ENCODE data around the gene FBXW12. TPM values are rescaled to one million over a fixed set of nuclear protein-coding genes. Genes with fewer than 3 reads are reported as not detected.

FBXW12 gene
- total and polyA plus RNA-seq, 4 donors: not detected

DNA sequence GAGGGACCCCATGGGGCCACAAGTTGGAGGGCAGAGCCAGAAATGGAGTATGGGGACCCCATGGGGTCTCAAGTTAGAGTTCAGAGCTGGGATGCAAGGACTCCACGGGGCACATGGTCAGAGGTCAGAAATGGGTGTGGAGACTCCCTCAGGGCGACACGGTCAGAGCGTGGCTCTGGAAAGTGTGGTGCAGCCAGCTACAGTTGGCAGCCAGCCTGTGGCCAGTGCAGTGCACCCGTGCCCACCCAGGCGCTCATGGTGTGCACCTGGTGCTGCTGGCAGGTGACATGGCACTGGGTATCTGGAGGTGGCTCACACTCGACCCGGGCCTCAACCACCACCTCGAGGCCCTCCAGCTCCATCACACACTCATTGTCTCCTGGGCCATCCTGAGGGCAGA lies 46.6 kb downstream of the FBXW12 start:
- no peak for DNase-seq (ENCODE audit: low spot score)
- H3K4me3 ChIP-seq (ENCODE audit: low read depth in 1 of 3, low read length in 3 of 3): no peak overlapping the region
- peaks cover 2 to 26% (median 15%) of the 10 kb centered on the region in 4 donors for H3K4me1 ChIP-seq (ENCODE audit: control insufficient read depth in 4 of 4, insufficient read depth in 4 of 4, low read length in 3 of 4)
- TF ChIP-seq JUND (IDR thresholded peaks at IDR 0.05): no peak
- TF ChIP-seq FOXA2 (IDR thresholded peaks at IDR 0.05): no peak
- TF ChIP-seq HNF4G (IDR thresholded peaks at IDR 0.05): no peak
- TF ChIP-seq RAD21 (IDR thresholded peaks at IDR 0.05): no peak
- TF ChIP-seq, protein P1, sequence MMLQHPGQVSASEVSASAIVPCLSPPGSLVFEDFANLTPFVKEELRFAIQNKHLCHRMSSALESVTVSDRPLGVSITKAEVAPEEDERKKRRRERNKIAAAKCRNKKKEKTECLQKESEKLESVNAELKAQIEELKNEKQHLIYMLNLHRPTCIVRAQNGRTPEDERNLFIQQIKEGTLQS (IDR thresholded peaks at IDR 0.05): no peak
- no peak for TF ChIP-seq YY1 (IDR thresholded peaks at IDR 0.05)
- TF ChIP-seq TAF1 (conservative IDR thresholded peaks at IDR 0.05): no peak
- TF ChIP-seq RXRA (IDR thresholded peaks at IDR 0.05): no peak
- no peak for TF ChIP-seq SP1 (IDR thresholded peaks at IDR 0.05)
- TF ChIP-seq FOXA1 (IDR thresholded peaks at IDR 0.05): no peak
- no peaks in the 10 kb centered on the region for H3K27me3 ChIP-seq (ENCODE audit: control insufficient read depth in 4 of 4, insufficient read depth in 4 of 4, low read length in 3 of 4)
- no peak overlapping the region for H3K9ac ChIP-seq (ENCODE audit: low read depth in 1 of 2, low read length in 2 of 2)
- no peak overlapping the region for H3K27ac ChIP-seq (ENCODE audit: low read depth in 1 of 2, low read length in 2 of 2)
- 71% methylated on average over 9 of the region's 9 CpGs for WGBS
- peaks cover 15 to 66% (median 36%) of the 10 kb centered on the region in 4 donors for H3K36me3 ChIP-seq (ENCODE audit: control insufficient read depth in 4 of 4, insufficient read depth in 3 of 4, low read depth in 1 of 4, low read length in 3 of 4)
- H3K9me3 ChIP-seq (ENCODE audit: control insufficient read depth in 4 of 4, low read length in 3 of 4): no peaks in the 10 kb centered on the region

DNA sequence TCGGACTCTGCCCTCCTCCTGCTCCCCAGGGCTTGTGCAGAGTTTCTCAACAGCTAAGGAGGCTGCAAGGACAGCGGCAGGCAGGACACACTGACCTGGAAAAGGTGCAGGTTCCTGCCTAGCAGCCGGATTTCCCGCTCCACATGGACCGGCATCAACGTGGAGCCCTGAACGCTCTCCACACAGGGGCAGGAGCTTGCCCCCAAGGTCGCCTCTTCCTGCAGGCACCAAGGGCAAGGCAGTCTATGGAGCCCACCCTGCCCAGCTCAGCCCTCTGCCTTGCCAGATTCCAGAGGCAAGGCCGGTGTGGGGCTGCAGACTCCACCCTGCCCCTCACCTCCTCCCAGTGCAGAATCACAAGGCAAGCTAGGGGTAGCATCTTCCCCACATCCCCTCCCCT lies 47.1 kb downstream of the FBXW12 start:
- H3K4me1 ChIP-seq (ENCODE audit: control insufficient read depth in 4 of 4, insufficient read depth in 4 of 4, low read length in 3 of 4): peaks cover 6 to 31% (median 18%) of the 10 kb centered on the region in 4 donors

More for the DNA sequence above, 47.1 kb downstream of the FBXW12 start:
- Histone ChIP-seq H3K36me3 (ENCODE audit: control insufficient read depth in 4 of 4, insufficient read depth in 3 of 4, low read depth in 1 of 4, low read length in 3 of 4) (peaks cover 15 to 61% (median 34%) of the 10 kb centered on the region in 4 donors), H3K9me3 (ENCODE audit: control insufficient read depth in 4 of 4, low read length in 3 of 4) (no peaks in the 10 kb centered on the region), H3K27me3 (ENCODE audit: control insufficient read depth in 4 of 4, insufficient read depth in 4 of 4, low read length in 3 of 4) (no peaks in the 10 kb centered on the region), H3K4me3 (ENCODE audit: low read depth in 1 of 3, low read length in 3 of 3) (no peak overlapping the region), H3K9ac (ENCODE audit: low read depth in 1 of 2, low read length in 2 of 2) (no peak overlapping the region), H3K27ac (ENCODE audit: low read depth in 1 of 2, low read length in 2 of 2) (no peak overlapping the region)
- DNase-seq (ENCODE audit: low spot score): no peak
- TF ChIP-seq GABPA (IDR thresholded peaks at IDR 0.05 in 1 of 2, conservative IDR thresholded peaks at IDR 0.05 in 1 of 2) (no peak), FOXA1 (IDR thresholded peaks at IDR 0.05) (no peak), RXRA (IDR thresholded peaks at IDR 0.05) (no peak), FOXA2 (IDR thresholded peaks at IDR 0.05) (no peak), HNF4A (conservative IDR thresholded peaks at IDR 0.05) (no peak), RAD21 (IDR thresholded peaks at IDR 0.05) (no peak)
- TF ChIP-seq, protein P2, sequence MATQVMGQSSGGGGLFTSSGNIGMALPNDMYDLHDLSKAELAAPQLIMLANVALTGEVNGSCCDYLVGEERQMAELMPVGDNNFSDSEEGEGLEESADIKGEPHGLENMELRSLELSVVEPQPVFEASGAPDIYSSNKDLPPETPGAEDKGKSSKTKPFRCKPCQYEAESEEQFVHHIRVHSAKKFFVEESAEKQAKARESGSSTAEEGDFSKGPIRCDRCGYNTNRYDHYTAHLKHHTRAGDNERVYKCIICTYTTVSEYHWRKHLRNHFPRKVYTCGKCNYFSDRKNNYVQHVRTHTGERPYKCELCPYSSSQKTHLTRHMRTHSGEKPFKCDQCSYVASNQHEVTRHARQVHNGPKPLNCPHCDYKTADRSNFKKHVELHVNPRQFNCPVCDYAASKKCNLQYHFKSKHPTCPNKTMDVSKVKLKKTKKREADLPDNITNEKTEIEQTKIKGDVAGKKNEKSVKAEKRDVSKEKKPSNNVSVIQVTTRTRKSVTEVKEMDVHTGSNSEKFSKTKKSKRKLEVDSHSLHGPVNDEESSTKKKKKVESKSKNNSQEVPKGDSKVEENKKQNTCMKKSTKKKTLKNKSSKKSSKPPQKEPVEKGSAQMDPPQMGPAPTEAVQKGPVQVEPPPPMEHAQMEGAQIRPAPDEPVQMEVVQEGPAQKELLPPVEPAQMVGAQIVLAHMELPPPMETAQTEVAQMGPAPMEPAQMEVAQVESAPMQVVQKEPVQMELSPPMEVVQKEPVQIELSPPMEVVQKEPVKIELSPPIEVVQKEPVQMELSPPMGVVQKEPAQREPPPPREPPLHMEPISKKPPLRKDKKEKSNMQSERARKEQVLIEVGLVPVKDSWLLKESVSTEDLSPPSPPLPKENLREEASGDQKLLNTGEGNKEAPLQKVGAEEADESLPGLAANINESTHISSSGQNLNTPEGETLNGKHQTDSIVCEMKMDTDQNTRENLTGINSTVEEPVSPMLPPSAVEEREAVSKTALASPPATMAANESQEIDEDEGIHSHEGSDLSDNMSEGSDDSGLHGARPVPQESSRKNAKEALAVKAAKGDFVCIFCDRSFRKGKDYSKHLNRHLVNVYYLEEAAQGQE (IDR thresholded peaks at IDR 0.05): no peak
- TF ChIP-seq, protein P3, sequence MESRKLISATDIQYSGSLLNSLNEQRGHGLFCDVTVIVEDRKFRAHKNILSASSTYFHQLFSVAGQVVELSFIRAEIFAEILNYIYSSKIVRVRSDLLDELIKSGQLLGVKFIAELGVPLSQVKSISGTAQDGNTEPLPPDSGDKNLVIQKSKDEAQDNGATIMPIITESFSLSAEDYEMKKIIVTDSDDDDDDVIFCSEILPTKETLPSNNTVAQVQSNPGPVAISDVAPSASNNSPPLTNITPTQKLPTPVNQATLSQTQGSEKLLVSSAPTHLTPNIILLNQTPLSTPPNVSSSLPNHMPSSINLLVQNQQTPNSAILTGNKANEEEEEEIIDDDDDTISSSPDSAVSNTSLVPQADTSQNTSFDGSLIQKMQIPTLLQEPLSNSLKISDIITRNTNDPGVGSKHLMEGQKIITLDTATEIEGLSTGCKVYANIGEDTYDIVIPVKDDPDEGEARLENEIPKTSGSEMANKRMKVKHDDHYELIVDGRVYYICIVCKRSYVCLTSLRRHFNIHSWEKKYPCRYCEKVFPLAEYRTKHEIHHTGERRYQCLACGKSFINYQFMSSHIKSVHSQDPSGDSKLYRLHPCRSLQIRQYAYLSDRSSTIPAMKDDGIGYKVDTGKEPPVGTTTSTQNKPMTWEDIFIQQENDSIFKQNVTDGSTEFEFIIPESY (IDR thresholded peaks at IDR 0.05): no peak
- WGBS: 84% methylated on average over 9 of the region's 9 CpGs
